HL-60 (cell line): ENCODE results near the gene NACC2.
A peak's percentile ranks its signal among the peaks of the same experiment; 100 is the strongest.

Source experiments
- DNase-seq, 2 experiments: peaks; one replicate each; pipeline ENCODE4 v3.0.0-alpha.2; 2010 to 2020; ENCODE audit warnings: low read depth in 1 of 2, low spot score in 1 of 2
- H3K27ac ChIP-seq: fragments of 250-450 bp; sonication (Bioruptor Pico); replicated peaks from 2 replicates; pipeline ENCODE4 v1.5.1; 2020; ENCODE audit warnings: mild to moderate bottlenecking, moderate library complexity
- H3K27me3 ChIP-seq: fragments of 250-450 bp; sonication (Bioruptor Pico); 2 replicates; pipeline ENCODE4 v1.5.1; 2021; ENCODE audit warnings: mild to moderate bottlenecking, moderate library complexity; ENCODE audit not compliant: insufficient read depth, poor library complexity, severe bottlenecking
- H3K4me3 ChIP-seq: replicated peaks from 2 replicates; pipeline ENCODE4 v1.5.1; 2011; ENCODE audit warnings: mild to moderate bottlenecking, control low read depth, low read length; ENCODE audit not compliant: insufficient read depth
- CTCF ChIP-seq: IDR thresholded peaks from one replicate; pipeline ENCODE4 v1.5.1; 2011; ENCODE audit warnings: low read length, control low read depth, inconsistent platforms; ENCODE audit not compliant: insufficient read depth
- GABPA ChIP-seq: IDR thresholded peaks from 2 replicates; pipeline ENCODE4 v1.6.1; 2012; ENCODE audit warnings: low read depth
- POLR2AphosphoS5 ChIP-seq: IDR thresholded peaks from 2 replicates; pipeline ENCODE4 v1.6.1; 2012; ENCODE audit warnings: low read depth
- REST ChIP-seq: IDR thresholded peaks from 2 replicates; pipeline ENCODE4 v1.6.1; 2012; ENCODE audit warnings: low read depth; ENCODE audit not compliant: insufficient replicate concordance
- SPI1 ChIP-seq: IDR thresholded peaks from 2 replicates; pipeline ENCODE4 v1.6.1; 2012; ENCODE audit warnings: low read depth, mild to moderate bottlenecking, borderline replicate concordance

Gene NACC2

DNA sequence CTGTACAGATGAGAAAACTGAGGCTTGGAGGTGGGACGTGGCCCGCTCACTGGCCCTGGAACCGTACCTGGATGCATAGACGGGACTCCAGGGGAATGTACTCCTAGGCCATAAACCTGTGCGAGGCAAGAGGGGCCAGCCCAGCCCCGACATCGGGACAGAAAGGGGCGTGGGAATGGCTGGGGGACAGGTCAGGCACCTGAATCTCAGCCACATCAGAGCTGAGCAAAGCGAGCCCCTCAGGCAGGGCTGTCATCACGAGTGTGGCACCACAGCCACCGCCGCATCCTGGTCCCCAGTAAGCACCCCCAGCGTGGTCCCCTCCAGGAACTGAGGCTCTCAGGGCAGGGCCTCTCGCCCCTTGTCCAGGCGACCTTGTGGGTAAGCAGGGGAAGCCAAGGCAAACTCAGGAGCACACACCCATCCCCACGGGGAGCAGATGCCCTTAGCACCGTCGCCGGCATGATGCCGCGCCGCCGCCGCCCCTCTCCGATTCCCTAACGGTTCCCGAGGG lies 16.5 kb downstream of the NACC2 start:
- DNase-seq = no peak
- Histone ChIP-seq H3K4me3 (no peak overlapping the region), H3K27me3 (no peaks in the 10 kb centered on the region), H3K27ac (no peak overlapping the region)
- TF ChIP-seq POLR2AphosphoS5 = no peak
- no peak for TF ChIP-seq CTCF
- TF ChIP-seq SPI1 = no peak
- no peak for TF ChIP-seq GABPA
- no peak for TF ChIP-seq REST

GRCh38 chr9:136078024-136078423 lies 17.1 kb downstream of the NACC2 start:
- DNase-seq = no peak
- Histone ChIP-seq H3K27ac (no peak overlapping the region), H3K4me3 (no peak overlapping the region), H3K27me3 (no peaks in the 10 kb centered on the region)
- TF ChIP-seq CTCF (no peak), POLR2AphosphoS5 (no peak), SPI1 (no peak), REST (no peak), GABPA (no peak)

DNA sequence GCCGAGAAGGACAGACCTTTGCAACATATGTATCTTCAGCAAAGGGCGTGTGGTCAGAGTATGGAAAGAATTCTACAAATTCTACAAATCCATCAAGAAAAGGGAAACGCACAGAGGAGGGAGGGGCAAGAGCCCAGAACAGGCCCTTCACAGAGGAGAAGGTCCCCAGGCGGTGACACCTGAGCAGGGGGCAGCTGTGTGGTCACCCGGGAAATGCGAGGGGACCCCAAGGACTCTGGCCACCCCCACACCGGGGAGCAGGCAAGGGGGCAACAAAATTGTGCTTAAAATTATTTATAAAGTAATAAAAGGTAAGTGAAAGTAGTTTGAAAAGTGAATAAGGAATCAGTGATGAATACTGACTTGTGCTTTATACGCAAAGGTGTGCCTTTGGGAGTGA lies 17.6 kb downstream of the NACC2 start:
- peak in 1 of 2 experiments; percentile 41 for DNase-seq
- Histone ChIP-seq H3K27ac (peak overlapping the region; percentile 75), H3K27me3 (no peaks in the 10 kb centered on the region), H3K4me3 (no peak overlapping the region)
- TF ChIP-seq SPI1 = peak; percentile 34; the same call in 1 of the 2 replicates
- no peak for TF ChIP-seq GABPA

- H3K27ac ChIP-seq = peak overlapping the region; percentile 75
- H3K27me3 ChIP-seq = no peaks in the 10 kb centered on the region
- H3K4me3 ChIP-seq = peak overlapping the region; percentile 15
- TF ChIP-seq REST = peak; percentile 12
- no peak for TF ChIP-seq CTCF
- no peak for TF ChIP-seq GABPA
- no peak for TF ChIP-seq POLR2AphosphoS5
- TF ChIP-seq SPI1 = peak; percentile 97
- peak; percentile 38 to 85 for DNase-seq
Observed at GRCh38 chr9:136075881-136076678, 19.0 kb downstream of the NACC2 start.
